GM12891 (cell line): ENCODE measurements around the gene FAM117A.

Experiments
- DNase-seq: peaks from one replicate; pipeline ENCODE4 v3.0.0; 2011; ENCODE audit warnings: low spot score; ENCODE audit not compliant: insufficient read length
- FAIRE-seq: peaks from 2 replicates; lab custom pipeline; 2011; peaks lifted over from hg19 to GRCh38; lab: Jason Lieb, UNC
- PAX5 ChIP-seq: IDR thresholded peaks from 2 replicates; pipeline ENCODE4 v1.6.1; 2011; ENCODE audit warnings: low read length, moderate library complexity, mild to moderate bottlenecking; ENCODE audit not compliant: insufficient read depth, severe bottlenecking
- POLR2A ChIP-seq: IDR thresholded peaks from 2 replicates; pipeline ENCODE4 v1.6.1; 2011; ENCODE audit warnings: low read depth, low read length, control low read depth
- POLR2AphosphoS5 ChIP-seq: IDR thresholded peaks from 2 replicates; pipeline ENCODE4 v1.6.1; 2011; ENCODE audit warnings: low read depth, low read length, control low read depth
- POU2F2 ChIP-seq: IDR thresholded peaks from 2 replicates; pipeline ENCODE4 v1.6.1; 2011; ENCODE audit warnings: low read depth, mild to moderate bottlenecking, control low read depth, low read length, moderate library complexity
- SPI1 ChIP-seq: IDR thresholded peaks from 2 replicates; pipeline ENCODE4 v1.6.1; 2011; ENCODE audit warnings: low read depth, low read length, control low read depth
- TAF1 ChIP-seq: IDR thresholded peaks from 2 replicates; pipeline ENCODE4 v1.6.1; 2011; ENCODE audit warnings: low read depth, low read length, control low read depth

The FAM117A gene

DNA sequence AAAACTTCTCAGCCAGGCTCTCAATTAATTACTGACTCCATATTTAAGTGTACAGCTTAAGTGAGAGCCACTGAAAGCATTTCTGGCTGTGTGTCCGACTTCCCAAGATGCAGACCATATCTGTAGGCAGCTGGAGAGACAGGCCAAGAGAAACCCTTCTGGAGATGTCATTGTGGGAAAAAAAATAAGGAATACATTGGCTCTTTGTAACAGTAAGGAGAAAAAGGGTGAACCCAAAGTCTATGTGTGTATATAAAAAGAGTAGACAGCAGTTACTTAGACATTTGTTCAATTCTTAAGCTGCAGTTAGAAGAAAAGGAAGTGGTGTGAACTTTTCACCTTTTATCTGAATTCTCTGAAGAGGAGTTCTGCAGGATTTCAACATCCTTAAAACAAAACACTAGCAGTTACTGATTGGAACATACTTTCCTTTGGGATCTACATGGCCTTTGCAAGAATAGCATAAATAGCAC lies 21.7 kb downstream of the FAM117A start:
- no peak for DNase-seq
- no peak for FAIRE-seq
- TF ChIP-seq POLR2AphosphoS5: no peak
- TF ChIP-seq SPI1: peak; percentile 70

DNA sequence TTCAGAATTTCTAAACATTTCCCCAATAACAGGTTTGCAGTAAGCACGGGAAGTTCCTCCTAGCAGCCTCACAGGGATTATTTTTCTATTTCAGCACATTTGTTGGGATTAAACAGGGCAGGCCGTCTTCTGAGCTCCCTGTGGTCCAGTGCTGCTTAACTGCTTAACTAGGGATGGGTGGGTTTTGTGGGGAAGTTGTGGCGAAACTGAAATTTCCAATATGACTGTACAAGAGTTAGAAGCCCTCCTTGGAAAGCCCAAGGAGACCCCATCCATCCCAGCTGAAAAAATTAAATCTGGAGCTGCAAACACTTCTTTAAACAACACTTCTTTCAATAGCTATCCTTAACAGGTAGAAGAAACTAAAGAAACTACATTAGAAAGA lies 22.2 kb downstream of the FAM117A start:
- DNase-seq: no peak
- TF ChIP-seq TAF1 (no peak), POU2F2 (no peak), POLR2A (no peak), PAX5 (no peak), SPI1 (no peak), POLR2AphosphoS5 (no peak)
- FAIRE-seq: no peak

DNA sequence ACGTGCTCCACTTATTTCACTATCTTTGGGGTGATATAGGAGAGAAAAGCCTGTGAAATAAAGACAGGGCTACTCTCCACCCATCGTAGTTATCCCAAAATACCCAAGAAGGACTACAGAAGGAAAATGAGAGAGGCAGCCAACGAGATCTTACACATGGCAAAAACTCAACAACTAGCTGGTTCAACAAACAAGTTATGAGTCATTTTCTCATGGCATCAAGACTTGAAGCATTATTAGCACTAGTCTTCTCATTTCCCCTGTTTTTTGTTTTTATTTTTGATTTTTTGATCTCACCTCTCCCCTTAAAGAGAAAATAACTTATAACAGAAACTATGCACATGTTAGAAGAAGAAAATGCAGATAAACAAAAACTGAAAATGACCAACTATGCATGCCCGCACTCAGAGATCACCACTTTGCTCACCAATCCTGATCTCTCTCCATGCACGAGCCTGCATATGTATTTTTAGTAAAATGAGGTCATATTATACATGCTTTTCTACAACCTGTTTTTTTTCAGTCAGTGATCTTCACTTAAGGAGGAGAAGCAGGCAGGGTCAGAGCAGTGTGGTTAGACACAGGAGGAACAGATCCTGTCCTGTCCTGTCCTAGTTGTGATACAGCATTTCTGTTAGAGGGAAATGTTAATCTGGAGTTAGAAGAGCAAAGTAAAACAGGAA lies 22.8 kb downstream of the FAM117A start:
- TF ChIP-seq POU2F2 (peak; percentile 57; the same call in 1 of the 2 replicates), POLR2AphosphoS5 (no peak; the same call in 1 of the 2 replicates), SPI1 (0 out of 2 replicates have a peak, but pooled peaks have one; percentile 34), TAF1 (no peak), POLR2A (0 out of 2 replicates have a peak, but pooled peaks have one; percentile 20), PAX5 (no peak)
- DNase-seq: no peak
- FAIRE-seq: peak; percentile 69

DNA sequence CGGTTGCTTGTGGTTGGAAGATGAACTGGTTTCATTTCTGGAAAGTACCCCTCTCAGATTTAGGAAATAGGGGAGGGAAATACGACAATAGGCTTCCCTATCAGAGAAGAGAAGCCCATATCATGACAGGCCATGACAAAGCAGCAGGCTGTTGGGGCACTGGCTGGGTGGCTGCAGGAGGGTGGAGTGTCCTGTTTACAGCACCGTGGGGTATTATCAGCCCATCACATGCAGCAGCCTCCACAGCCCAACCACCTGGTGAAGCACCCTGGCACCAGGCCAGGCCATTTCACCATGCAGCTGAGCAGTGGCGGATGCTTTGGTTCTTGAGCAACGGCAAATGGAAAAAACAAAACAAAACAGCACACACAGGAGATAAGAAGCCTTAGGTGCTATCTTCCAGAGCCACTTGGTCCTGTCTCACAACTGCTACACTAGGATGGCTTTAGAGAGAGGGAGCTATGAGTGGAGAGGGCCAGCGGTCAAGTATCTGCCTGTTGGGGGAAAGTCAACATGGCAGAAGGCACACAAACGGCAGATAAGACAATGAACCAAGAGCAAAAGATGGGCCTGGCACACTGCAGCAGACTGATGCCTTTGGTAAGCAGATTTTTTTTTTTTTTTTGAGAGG lies 24.2 kb downstream of the FAM117A start:
- 0 out of 2 replicates have a peak, but pooled peaks have one; percentile 32 for TF ChIP-seq POU2F2
- no peak for TF ChIP-seq POLR2AphosphoS5
- peak; percentile 82 for FAIRE-seq
- no peak for DNase-seq

DNA sequence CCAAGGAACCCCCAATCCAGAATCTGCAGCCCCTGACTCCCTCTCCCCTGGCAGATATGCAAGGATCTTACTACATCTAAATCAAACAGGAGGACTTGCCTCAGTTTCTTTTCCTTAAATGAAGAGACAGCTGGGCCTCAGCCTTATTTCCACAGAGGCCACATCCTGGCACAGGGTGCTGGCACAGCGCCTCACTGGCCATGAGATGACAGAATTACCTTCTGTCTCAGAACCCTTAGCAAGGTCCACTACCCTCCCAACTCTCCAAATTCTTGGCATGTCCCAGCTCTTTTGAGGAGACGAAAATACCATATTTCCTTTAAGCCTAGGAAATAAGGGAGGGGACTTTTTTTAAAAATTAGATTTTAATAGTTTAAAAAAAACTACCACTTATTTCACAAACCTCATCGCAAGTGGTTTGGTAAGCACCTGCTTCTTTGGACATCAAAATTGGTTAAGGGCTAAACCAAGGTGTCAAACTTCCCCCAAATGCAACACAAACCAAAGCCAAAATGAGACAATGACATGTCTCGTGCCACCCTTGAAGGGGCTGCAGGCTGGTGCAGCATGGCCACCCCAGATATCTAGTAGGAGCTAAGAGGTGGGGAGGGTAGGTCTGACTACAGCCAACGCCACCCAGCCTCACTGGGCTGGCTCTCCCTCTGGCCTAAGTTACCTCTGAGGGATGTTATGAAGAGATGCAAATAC lies 25.3 kb downstream of the FAM117A start:
- TF ChIP-seq TAF1 (no peak), POLR2A (no peak), SPI1 (no peak), POU2F2 (no peak), POLR2AphosphoS5 (no peak), PAX5 (no peak)
- DNase-seq: no peak
- FAIRE-seq: no peak

DNA sequence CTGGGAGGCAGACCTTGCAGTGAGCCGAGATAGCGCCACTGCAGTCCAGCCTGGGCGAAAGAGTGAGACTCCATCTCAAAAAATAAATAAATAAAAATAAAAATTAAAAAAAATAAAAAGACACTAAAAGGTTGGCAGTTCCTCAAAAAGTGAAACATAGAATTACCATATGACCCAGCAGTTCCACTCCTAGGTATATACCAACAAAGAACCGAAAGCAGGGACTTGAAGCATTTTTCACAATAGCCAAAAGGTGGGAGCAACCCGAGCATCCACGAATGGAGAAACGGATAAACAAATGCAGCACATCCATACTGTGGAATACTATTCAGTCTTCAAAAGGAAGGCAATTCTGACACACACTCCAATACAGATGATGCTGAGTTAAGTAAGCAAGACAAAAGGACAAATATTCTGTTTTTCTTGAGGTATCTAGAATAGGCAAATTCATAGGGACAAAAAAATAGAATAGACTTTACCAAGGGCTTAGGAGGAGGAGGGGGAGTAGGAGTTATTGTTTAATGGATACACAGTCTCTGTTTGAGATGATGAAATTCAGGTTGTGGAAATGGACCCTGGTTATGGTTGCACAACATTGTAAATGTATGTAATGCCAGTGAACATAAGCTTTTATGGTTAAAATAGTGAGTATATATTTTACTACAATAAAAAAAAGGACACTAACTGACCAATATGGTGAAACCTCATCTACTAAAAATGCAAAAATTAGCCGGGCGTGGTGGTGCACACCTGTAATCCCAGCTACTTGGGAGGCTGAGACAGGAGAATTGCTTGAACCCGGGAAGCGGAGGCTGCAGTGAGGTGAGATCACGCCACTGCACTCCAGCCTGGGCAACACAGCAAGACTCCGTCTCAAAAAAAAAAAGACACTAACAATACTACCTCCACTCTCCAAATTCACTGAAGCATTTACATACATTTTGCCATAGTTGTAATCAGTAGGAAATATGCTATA lies 29.1 kb downstream of the FAM117A start:
- TF ChIP-seq PAX5 (no peak), POLR2AphosphoS5 (no peak), TAF1 (no peak), POLR2A (no peak), SPI1 (no peak), POU2F2 (no peak)
- DNase-seq (no peak), FAIRE-seq (no peak)

DNA sequence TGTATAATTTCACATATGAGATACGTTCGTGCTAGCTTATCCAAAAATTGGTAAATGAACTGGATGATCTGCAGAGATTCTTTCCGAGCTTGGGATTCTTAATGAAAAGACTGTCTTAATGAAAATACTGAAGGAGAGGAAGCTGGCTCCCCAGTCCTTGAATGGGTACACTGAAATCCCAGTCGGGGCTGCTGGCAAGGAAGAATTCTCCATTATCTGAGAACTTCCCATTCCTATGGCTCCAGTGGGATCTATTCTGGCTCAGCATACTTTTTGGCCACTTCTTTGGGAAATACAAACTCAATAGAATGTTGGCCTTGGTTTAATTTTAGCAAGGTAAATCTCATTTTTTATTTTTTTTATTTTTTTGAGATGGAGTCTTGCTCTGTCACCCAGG lies 32.5 kb downstream of the FAM117A start:
- TF ChIP-seq SPI1 (no peak), POLR2A (no peak), TAF1 (no peak), PAX5 (no peak), POU2F2 (no peak), POLR2AphosphoS5 (no peak)
- FAIRE-seq (no peak), DNase-seq (no peak)

DNA sequence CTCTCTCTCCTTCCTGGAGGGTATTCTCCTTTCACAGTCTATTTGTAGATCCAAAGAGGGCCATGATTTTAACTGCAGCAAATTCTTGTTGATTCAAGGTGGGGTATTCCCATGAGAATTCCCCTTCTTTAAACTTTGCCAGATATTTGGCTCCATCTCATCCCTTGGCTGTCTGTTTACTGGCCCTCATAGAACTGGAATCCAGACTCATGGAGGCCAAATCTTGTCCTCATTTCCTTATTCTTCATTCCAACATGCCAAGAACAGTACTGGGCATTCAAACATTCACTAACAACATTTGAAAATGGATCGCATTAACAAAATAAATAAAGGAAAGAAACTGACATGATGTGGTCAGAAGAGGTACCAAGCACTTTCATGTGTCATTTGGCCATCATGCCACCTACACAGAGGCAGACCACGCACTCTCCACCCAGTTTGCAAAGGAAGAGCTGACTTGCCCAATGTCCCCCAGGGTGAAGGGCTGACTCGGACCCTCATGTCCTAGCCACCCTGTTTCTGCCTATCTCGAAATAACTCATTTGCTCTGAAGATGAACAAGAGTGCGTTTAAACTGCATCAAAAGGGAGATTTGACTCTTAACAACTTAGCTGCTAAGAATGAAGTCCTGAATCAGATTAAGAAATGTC lies 33.0 kb downstream of the FAM117A start:
- DNase-seq (no peak), FAIRE-seq (no peak)
- no peak for TF ChIP-seq POLR2AphosphoS5
- TF ChIP-seq SPI1: no peak
- TF ChIP-seq POLR2A: no peak
- TF ChIP-seq PAX5: no peak
- no peak for TF ChIP-seq POU2F2
- TF ChIP-seq TAF1: no peak
